Measurements from ENCODE around the gene DOK5.

GRCh38 chr20:54657268-54657826 lies 182.0 kb downstream of the DOK5 start:
- TF ChIP-seq CTCF (conservative IDR thresholded peaks at IDR 0.05; ENCODE audit: low read depth, low read length) (no peak), EZH2 (IDR thresholded peaks at IDR 0.05; ENCODE audit: borderline replicate concordance, low read depth, low read length, poor library complexity, severe bottlenecking) (no peak)

All from A673 (cell line).